HUES6 (cell line): ENCODE measurements around the gene GALNT17.

Experiments used
- H3K27ac ChIP-seq: 2 replicates; pipeline ENCODE4 v1.7.0; 2013; ENCODE audit warnings: low read depth, mild to moderate bottlenecking, low read length, inconsistent platforms
- H3K27me3 ChIP-seq: 2 replicates; pipeline ENCODE4 v1.6.1; 2013; ENCODE audit warnings: low read length; ENCODE audit not compliant: control insufficient read depth, insufficient read depth
- H3K36me3 ChIP-seq: 2 replicates; pipeline ENCODE4 v1.6.1; 2013; ENCODE audit warnings: low read length; ENCODE audit not compliant: control insufficient read depth, insufficient read depth
- H3K4me1 ChIP-seq: 2 replicates; pipeline ENCODE4 v1.6.1; 2013; ENCODE audit warnings: low read length; ENCODE audit not compliant: control insufficient read depth, insufficient read depth
- H3K4me3 ChIP-seq: 2 replicates; pipeline ENCODE4 v1.5.1; 2013; ENCODE audit warnings: low read depth, low read length
- H3K9ac ChIP-seq: one replicate; pipeline ENCODE4 v1.6.1; 2013; ENCODE audit warnings: mild to moderate bottlenecking, low read length
- H3K9me3 ChIP-seq: 2 replicates; pipeline ENCODE4 v1.6.1; 2013; ENCODE audit warnings: low read depth, low read length; ENCODE audit not compliant: control insufficient read depth, insufficient read depth

GALNT17 gene

GRCh38 chr7:71594736-71595135, 462.8 kb downstream of the GALNT17 start:
- Histone ChIP-seq H3K27ac (no peak overlapping the region), H3K27me3 (no peaks in the 10 kb centered on the region), H3K4me1 (no peaks in the 10 kb centered on the region), H3K9me3 (no peaks in the 10 kb centered on the region), H3K9ac (no peak overlapping the region), H3K4me3 (no peak overlapping the region), H3K36me3 (0 out of 2 replicates have a peak, but pooled peaks cover 3% of the 10 kb centered on the region)

- Histone ChIP-seq H3K9me3 (no peaks in the 10 kb centered on the region), H3K27ac (no peak overlapping the region), H3K9ac (no peak overlapping the region), H3K4me3 (no peak overlapping the region), H3K27me3 (no peaks in the 10 kb centered on the region), H3K4me1 (no peaks in the 10 kb centered on the region), H3K36me3 (0 out of 2 replicates have a peak, but pooled peaks cover 3% of the 10 kb centered on the region)
These were observed 463.2 kb downstream of the GALNT17 start for GRCh38 chr7:71595176-71595575.

GRCh38 chr7:71598553-71598952, 466.6 kb downstream of the GALNT17 start:
- H3K9me3 ChIP-seq: peaks cover 8% of the 10 kb centered on the region
- no peaks in the 10 kb centered on the region for H3K4me1 ChIP-seq
- no peak overlapping the region for H3K9ac ChIP-seq
- no peak overlapping the region for H3K27ac ChIP-seq
- H3K36me3 ChIP-seq: 0 out of 2 replicates have a peak, but pooled peaks cover 3% of the 10 kb centered on the region
- no peak overlapping the region for H3K4me3 ChIP-seq
- no peaks in the 10 kb centered on the region for H3K27me3 ChIP-seq

- H3K36me3 ChIP-seq: no peaks in the 10 kb centered on the region
- H3K27ac ChIP-seq: no peak overlapping the region
- peaks cover 15% of the 10 kb centered on the region for H3K9me3 ChIP-seq
- no peaks in the 10 kb centered on the region for H3K27me3 ChIP-seq
- H3K4me1 ChIP-seq: no peaks in the 10 kb centered on the region
- no peak overlapping the region for H3K4me3 ChIP-seq
- H3K9ac ChIP-seq: no peak overlapping the region
These were observed 469.9 kb downstream of the GALNT17 start for GRCh38 chr7:71601851-71602250.

- Histone ChIP-seq H3K4me3 (no peak overlapping the region), H3K9me3 (peaks cover 20% of the 10 kb centered on the region)
These were observed 473.0 kb downstream of the GALNT17 start for GRCh38 chr7:71604818-71605414.

GRCh38 chr7:71611986-71612385, 480.0 kb downstream of the GALNT17 start:
- Histone ChIP-seq H3K9ac (no peak overlapping the region), H3K36me3 (no peaks in the 10 kb centered on the region), H3K4me3 (no peak overlapping the region), H3K4me1 (peaks cover 35% of the 10 kb centered on the region), H3K27me3 (no peaks in the 10 kb centered on the region), H3K27ac (no peak overlapping the region), H3K9me3 (peaks cover 5% of the 10 kb centered on the region)

More at GRCh38 chr7:71604818-71605414, 473.0 kb downstream of the GALNT17 start:
- Histone ChIP-seq H3K9ac (no peak overlapping the region), H3K27me3 (no peaks in the 10 kb centered on the region), H3K4me1 (no peaks in the 10 kb centered on the region), H3K27ac (no peak overlapping the region), H3K36me3 (no peaks in the 10 kb centered on the region)

GRCh38 chr7:71612911-71613310, 481.0 kb downstream of the GALNT17 start:
- H3K9me3 ChIP-seq: peaks cover 2% of the 10 kb centered on the region; the same call in 1 of the 2 replicates
- H3K9ac ChIP-seq: no peak overlapping the region
- peaks cover 35% of the 10 kb centered on the region for H3K4me1 ChIP-seq
- H3K27ac ChIP-seq: no peak overlapping the region
- H3K36me3 ChIP-seq: no peaks in the 10 kb centered on the region
- no peaks in the 10 kb centered on the region for H3K27me3 ChIP-seq
- no peak overlapping the region for H3K4me3 ChIP-seq

- Histone ChIP-seq H3K9ac (no peak overlapping the region), H3K27ac (no peak overlapping the region), H3K4me3 (no peak overlapping the region), H3K4me1 (peaks cover 35% of the 10 kb centered on the region), H3K36me3 (no peaks in the 10 kb centered on the region), H3K27me3 (no peaks in the 10 kb centered on the region), H3K9me3 (no peaks in the 10 kb centered on the region)
These were observed 481.4 kb downstream of the GALNT17 start for GRCh38 chr7:71613313-71613712.

GRCh38 chr7:71615017-71615416, 483.1 kb downstream of the GALNT17 start:
- no peaks in the 10 kb centered on the region; the same call in 1 of the 2 replicates for H3K9me3 ChIP-seq
- no peak overlapping the region for H3K27ac ChIP-seq
- H3K36me3 ChIP-seq: no peaks in the 10 kb centered on the region
- peaks cover 39% of the 10 kb centered on the region for H3K4me1 ChIP-seq
- H3K27me3 ChIP-seq: no peaks in the 10 kb centered on the region
- no peak overlapping the region for H3K4me3 ChIP-seq
- no peak overlapping the region for H3K9ac ChIP-seq

- Histone ChIP-seq H3K4me1 (peaks cover 48% of the 10 kb centered on the region), H3K27ac (no peak overlapping the region), H3K9ac (no peak overlapping the region), H3K9me3 (no peaks in the 10 kb centered on the region; the same call in 1 of the 2 replicates), H3K27me3 (no peaks in the 10 kb centered on the region), H3K36me3 (no peaks in the 10 kb centered on the region), H3K4me3 (no peak overlapping the region)
These were observed 484.3 kb downstream of the GALNT17 start for GRCh38 chr7:71616217-71616616.

GRCh38 chr7:71618278-71618677, 486.3 kb downstream of the GALNT17 start:
- peaks cover 36% of the 10 kb centered on the region for H3K4me1 ChIP-seq

More at GRCh38 chr7:71618278-71618677, 486.3 kb downstream of the GALNT17 start:
- Histone ChIP-seq H3K27ac (no peak overlapping the region), H3K4me3 (no peak overlapping the region), H3K9ac (no peak overlapping the region), H3K9me3 (no peaks in the 10 kb centered on the region; the same call in 1 of the 2 replicates), H3K27me3 (no peaks in the 10 kb centered on the region), H3K36me3 (no peaks in the 10 kb centered on the region)
